ENCODE measurements around the gene GLCCI1.

GLCCI1 gene

GRCh38 chr7:8017423-8017822, 48.8 kb downstream of the GLCCI1 start:
- no peak for DNase-seq (ENCODE audit: extremely low spot score)
- ChIA-PET CTCF (interaction anchor here (1.2 kb wide), 3 partner anchors 12 to 95 kb away, joined by 3 to 4 read pairs (median 3); no protein-coding TSS in a partner anchor), POLR2A (no interaction called here)
- TF ChIP-seq CTCF (IDR thresholded peaks at IDR 0.05; ENCODE audit: control extremely low read depth, extremely low read depth, low read depth, missing control alignments): no peak

GRCh38 chr7:8018961-8019360, 50.4 kb downstream of the GLCCI1 start:
- ChIA-PET POLR2A (interaction anchor here (0.5 kb wide), 1 partner anchor 33 kb away, joined by 3 read pairs; no protein-coding TSS in a partner anchor), CTCF (interaction anchor here (1.2 to 1.6 kb wide), 2 partner anchors 19 to 20 kb away, joined by 4 read pairs; no protein-coding TSS in a partner anchor)
- no peak for DNase-seq (ENCODE audit: extremely low spot score)
- TF ChIP-seq CTCF (IDR thresholded peaks at IDR 0.05; ENCODE audit: control extremely low read depth, extremely low read depth, low read depth, missing control alignments): no peak

GRCh38 chr7:8022628-8023027, 54.0 kb downstream of the GLCCI1 start:
- ChIA-PET CTCF (interaction anchor here (1.1 kb wide), 1 partner anchor 27 kb away, joined by 3 read pairs; no protein-coding TSS in a partner anchor), POLR2A (no interaction called here)
- DNase-seq (ENCODE audit: extremely low spot score): no peak
- TF ChIP-seq CTCF (IDR thresholded peaks at IDR 0.05; ENCODE audit: control extremely low read depth, extremely low read depth, low read depth, missing control alignments): no peak

GRCh38 chr7:8035192-8035591, 66.6 kb downstream of the GLCCI1 start:
- CTCF ChIA-PET: interaction anchor here (0.7 to 1.4 kb wide), 6 partner anchors 11 to 354 kb away, joined by 3 to 4 read pairs (median 3); no protein-coding TSS in a partner anchor
- no peak for TF ChIP-seq CTCF (IDR thresholded peaks at IDR 0.05; ENCODE audit: control extremely low read depth, extremely low read depth, low read depth, missing control alignments)
- no peak for DNase-seq (ENCODE audit: extremely low spot score)
- POLR2A ChIA-PET: no interaction called here

GRCh38 chr7:8035647-8036518, 67.3 kb downstream of the GLCCI1 start:
- DNase-seq (ENCODE audit: extremely low spot score): no peak
- TF ChIP-seq CTCF (IDR thresholded peaks at IDR 0.05; ENCODE audit: control extremely low read depth, extremely low read depth, low read depth, missing control alignments): no peak
- CTCF ChIA-PET: interaction anchor here (0.7 to 1.4 kb wide), 6 partner anchors 11 to 355 kb away, joined by 3 to 4 read pairs (median 3); no protein-coding TSS in a partner anchor
- POLR2A ChIA-PET: no interaction called here

GRCh38 chr7:8037151-8037550, 68.6 kb downstream of the GLCCI1 start:
- DNase-seq (ENCODE audit: extremely low spot score): no peak
- ChIA-PET CTCF (no interaction called here), POLR2A (no interaction called here)
- no peak for TF ChIP-seq CTCF (IDR thresholded peaks at IDR 0.05; ENCODE audit: control extremely low read depth, extremely low read depth, low read depth, missing control alignments)
